Spleen (tissue), 11 donors: Measurements from ENCODE around the gene KANK4. TPM values are rescaled to one million over a fixed set of nuclear protein-coding genes. Genes with fewer than 3 reads are reported as not detected.

Experiments used
- DNase-seq: peaks from one replicate; pipeline ENCODE4 v3.0.0-alpha.2; 2020
- H3K27ac ChIP-seq, 8 donors: fragments of 200-600 bp; sonication (generic) in 7 of 8; 1 replicate in 4 of 8; 2 replicates in 4 of 8; pipeline versions ENCODE4 v1.5.0 to v1.8.0; 2016 to 2021; ENCODE audit warnings: inconsistent platforms in 4 of 8, mild to moderate bottlenecking in 4 of 8, moderate library complexity in 1 of 8
- H3K27me3 ChIP-seq, 7 donors: fragments of 200-600 bp; sonication (generic) in 6 of 7; replicated peaks in 1 of 7; 1 replicate in 4 of 7; 2 replicates in 3 of 7; pipeline versions ENCODE4 v1.5.0 to v1.8.0; 2016 to 2021; ENCODE audit warnings: inconsistent platforms in 3 of 7, mild to moderate bottlenecking in 1 of 7
- H3K36me3 ChIP-seq, 6 donors: fragments of 200-600 bp; sonication (generic) in 5 of 6; 1 replicate in 4 of 6; 2 replicates in 2 of 6; pipeline versions ENCODE4 v1.5.0 to v1.8.0; 2016 to 2021; ENCODE audit warnings: inconsistent platforms in 2 of 6
- H3K4me1 ChIP-seq, 6 donors: fragments of 200-600 bp; sonication (generic) in 5 of 6; 1 replicate in 3 of 6; 2 replicates in 3 of 6; pipeline versions ENCODE4 v1.5.0 to v1.8.0; 2016 to 2021; ENCODE audit warnings: inconsistent platforms in 3 of 6
- H3K4me3 ChIP-seq, 8 donors: fragments of 200-600 bp; sonication (generic) in 7 of 8; 1 replicate in 4 of 8; 2 replicates in 4 of 8; pipeline versions ENCODE4 v1.5.0 to v1.8.0; 2016 to 2021; ENCODE audit warnings: inconsistent platforms in 4 of 8, mild to moderate bottlenecking in 4 of 8, moderate library complexity in 2 of 8
- H3K9me3 ChIP-seq, 8 donors: fragments of 200-600 bp; sonication (generic) in 7 of 8; 1 replicate in 4 of 8; 2 replicates in 4 of 8; pipeline versions ENCODE4 v1.5.0 to v1.8.0; 2016 to 2021; ENCODE audit warnings: inconsistent platforms in 4 of 8
- POLR2A ChIP-seq, 3 donors: fragments of 450-650 bp; IDR thresholded peaks; one replicate each; pipeline ENCODE4 v1.5.1; 2017; ENCODE audit warnings: antibody characterized with exemption in 3 of 3, mild to moderate bottlenecking in 1 of 3
- POLR2AphosphoS5 ChIP-seq, 3 donors: sonication (generic); formaldehyde crosslinking; IDR thresholded peaks; one replicate each; pipeline ENCODE4 v1.5.1; 2017; ENCODE audit warnings: antibody characterized with exemption in 3 of 3
- WGBS, 5 donors: extraction: QIAGEN DNeasy Blood & Tissue Kit in 3 of 5; methylation state at CpG; one replicate each; pipeline versions ENCODE4 v1.1.5 to v1.1.7; 2013 to 2018; 5-methylcytosine and 5-hydroxymethylcytosine counted together
- intact Hi-C: fragments of 100-400 bp; cut with DNase I; formaldehyde crosslinking; loops from one replicate; pipeline ENCODE4 v1.15.0; 2023; ENCODE audit warnings: low total_unique reads
- polyA plus RNA-seq, 3 donors: library from polyadenylated mRNA; stranded (reverse); fragments of 200-250 nt; gene quantifications; one replicate each; pipeline ENCODE4 v1.2.1, GENCODE V29; 2013
- total RNA-seq, 7 donors: library from RNA; depleted of rRNA in 3 of 7; stranded (reverse); fragments of >200 nt in 3 of 7; fragmentation: NEBNext Ultra II Directional in 4 of 7; extraction: Animal tissue kit (Norgen Biotek cat#: 25700) in 4 of 7; gene quantifications; one replicate each; pipeline versions ENCODE4 v1.1.0 to v1.2.1, GENCODE V29; 2016 to 2021
- TF ChIP-seq, protein P1 (sequence below), 11 experiments: fragments of 200-600 bp in 7 of 11; fragments of 450-650 bp in 4 of 11; sonication (generic) in 4 of 11; IDR thresholded peaks in 8 of 11; conservative IDR thresholded peaks in 3 of 11; 1 replicate in 7 of 11; 2 replicates in 4 of 11; pipeline versions ENCODE4 v1.4.0 to v1.8.0; 2016 to 2021; ENCODE audit warnings: antibody characterized with exemption in 11 of 11, inconsistent platforms in 4 of 11, mild to moderate bottlenecking in 1 of 11
- donor health status: healthy with polysubstance abuse.
- donor health status: DM: no; HTN: no; CAD: no; lungs with moderate emphysema.
- donor health status: DM: no; HTN: no; CAD: no.
- donor health status: Bipolar disorder and iron deficiency.
- donor health status: healthy.
- donor health status: DM: no; HTN: no; CAD: no.
- donor health status: DM: yes; HTN: yes; CAD: no.

KANK4 gene
- total and polyA plus RNA-seq, 10 donors: 0.11 to 1.3 (median 0.47) TPM

DNA sequence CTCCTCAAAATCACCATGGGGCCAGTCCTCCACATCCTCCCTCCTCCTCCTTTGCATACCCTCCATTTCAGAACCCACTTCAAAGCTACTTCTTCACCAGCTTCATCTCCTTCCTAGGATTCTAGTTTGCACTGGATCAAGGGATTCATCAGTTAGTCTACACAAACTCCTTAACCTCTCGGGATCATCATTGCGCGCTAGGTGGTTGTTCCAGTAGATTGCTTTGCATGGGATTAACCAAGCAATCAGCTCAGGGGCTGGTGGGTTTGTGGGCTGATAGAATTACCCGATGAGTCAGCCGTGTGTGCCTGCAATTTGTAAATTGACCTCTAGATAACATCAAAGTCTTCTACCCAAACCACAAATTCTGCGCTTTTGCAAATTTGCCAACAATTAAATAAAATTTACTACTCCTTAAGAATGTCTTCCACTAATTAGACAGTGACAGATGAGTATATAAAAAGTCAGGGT lies 7.7 kb downstream of the KANK4 start:
- Histone ChIP-seq H3K4me3 (no peak overlapping the region), H3K36me3 (no peaks in the 10 kb centered on the region), H3K27me3 (peaks cover 0 to 18% (median 0%) of the 10 kb centered on the region in 7 donors), H3K9me3 (no peaks in the 10 kb centered on the region), H3K27ac (no peak overlapping the region), H3K4me1 (no peaks in the 10 kb centered on the region)
- TF ChIP-seq POLR2AphosphoS5 (IDR thresholded peaks at IDR 0.05): no peak
- TF ChIP-seq, protein P1, sequence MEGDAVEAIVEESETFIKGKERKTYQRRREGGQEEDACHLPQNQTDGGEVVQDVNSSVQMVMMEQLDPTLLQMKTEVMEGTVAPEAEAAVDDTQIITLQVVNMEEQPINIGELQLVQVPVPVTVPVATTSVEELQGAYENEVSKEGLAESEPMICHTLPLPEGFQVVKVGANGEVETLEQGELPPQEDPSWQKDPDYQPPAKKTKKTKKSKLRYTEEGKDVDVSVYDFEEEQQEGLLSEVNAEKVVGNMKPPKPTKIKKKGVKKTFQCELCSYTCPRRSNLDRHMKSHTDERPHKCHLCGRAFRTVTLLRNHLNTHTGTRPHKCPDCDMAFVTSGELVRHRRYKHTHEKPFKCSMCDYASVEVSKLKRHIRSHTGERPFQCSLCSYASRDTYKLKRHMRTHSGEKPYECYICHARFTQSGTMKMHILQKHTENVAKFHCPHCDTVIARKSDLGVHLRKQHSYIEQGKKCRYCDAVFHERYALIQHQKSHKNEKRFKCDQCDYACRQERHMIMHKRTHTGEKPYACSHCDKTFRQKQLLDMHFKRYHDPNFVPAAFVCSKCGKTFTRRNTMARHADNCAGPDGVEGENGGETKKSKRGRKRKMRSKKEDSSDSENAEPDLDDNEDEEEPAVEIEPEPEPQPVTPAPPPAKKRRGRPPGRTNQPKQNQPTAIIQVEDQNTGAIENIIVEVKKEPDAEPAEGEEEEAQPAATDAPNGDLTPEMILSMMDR (IDR thresholded peaks at IDR 0.05 in 8 of 11, conservative IDR thresholded peaks at IDR 0.05 in 3 of 11): no peak
- intact Hi-C loops: no loop called here
- WGBS, 5 donors: 67 to 82% (median 77%) methylated on average over 6 of the region's 6 CpGs
- no peak for DNase-seq

DNA sequence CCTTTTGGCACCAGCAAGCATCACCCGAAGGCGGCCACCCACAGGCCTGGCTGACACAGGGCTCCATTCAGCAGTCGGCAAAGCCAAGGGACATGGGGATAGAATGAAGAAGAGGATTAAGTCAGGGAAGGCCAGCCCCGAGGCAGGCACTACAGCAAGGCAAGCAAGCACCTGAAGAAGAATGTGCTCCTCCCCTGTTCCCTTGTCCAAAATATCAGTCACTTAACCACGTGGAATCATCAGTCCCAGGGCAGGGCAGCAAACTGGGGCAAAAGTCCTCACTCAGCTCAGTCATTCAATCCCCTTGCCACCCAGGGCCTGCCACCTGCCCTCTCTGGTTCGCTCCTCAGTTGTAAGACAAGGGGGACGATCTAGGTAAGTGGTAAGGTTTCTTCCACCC lies 9.3 kb downstream of the KANK4 start:
- Histone ChIP-seq H3K4me3 (no peak overlapping the region), H3K27me3 (peaks cover 0 to 18% (median 0%) of the 10 kb centered on the region in 7 donors), H3K36me3 (no peaks in the 10 kb centered on the region), H3K9me3 (no peaks in the 10 kb centered on the region), H3K27ac (no peak overlapping the region), H3K4me1 (no peaks in the 10 kb centered on the region)
- TF ChIP-seq POLR2AphosphoS5 (IDR thresholded peaks at IDR 0.05): no peak
- TF ChIP-seq, protein P1 (IDR thresholded peaks at IDR 0.05 in 8 of 11, conservative IDR thresholded peaks at IDR 0.05 in 3 of 11): no peak
- no peak for TF ChIP-seq POLR2A (IDR thresholded peaks at IDR 0.05)
- DNase-seq: no peak
- intact Hi-C loops: no loop called here
- WGBS, 5 donors: 78 to 96% (median 89%) methylated on average over 7 of the region's 7 CpGs

DNA sequence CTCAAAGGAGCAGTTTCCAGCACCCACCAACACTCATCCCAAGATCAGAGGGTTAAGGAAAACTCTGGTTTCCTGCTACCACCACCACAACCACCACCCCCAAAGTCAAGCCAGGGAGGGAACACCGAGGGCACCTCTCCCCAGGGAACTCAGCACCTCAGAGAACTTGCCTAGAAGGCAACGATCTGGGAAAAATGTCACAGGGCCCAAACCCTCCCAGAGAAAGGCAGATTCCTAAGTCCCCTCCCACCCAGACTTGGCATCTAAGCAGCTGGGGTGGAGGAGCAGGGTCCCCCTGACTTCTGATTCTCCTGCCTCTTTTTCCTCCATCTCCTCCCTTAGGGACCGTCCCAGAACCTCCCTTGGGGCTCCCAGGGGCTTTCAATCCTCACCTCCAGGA lies 10.6 kb downstream of the KANK4 start:
- peaks cover 0 to 18% (median 0%) of the 10 kb centered on the region in 7 donors for H3K27me3 ChIP-seq
- TF ChIP-seq POLR2AphosphoS5 (IDR thresholded peaks at IDR 0.05) (no peak), POLR2A (IDR thresholded peaks at IDR 0.05) (no peak)
- TF ChIP-seq, protein P1 (IDR thresholded peaks at IDR 0.05 in 8 of 11, conservative IDR thresholded peaks at IDR 0.05 in 3 of 11): no peak
- no peaks in the 10 kb centered on the region for H3K9me3 ChIP-seq
- no peak overlapping the region for H3K4me3 ChIP-seq
- no peak for DNase-seq
- H3K27ac ChIP-seq: no peak overlapping the region
- 54 to 68% (median 57%) methylated on average over 3 of the region's 3 CpGs for WGBS, 5 donors
- intact Hi-C loops: no loop called here
- no peaks in the 10 kb centered on the region for H3K4me1 ChIP-seq
- no peaks in the 10 kb centered on the region for H3K36me3 ChIP-seq

DNA sequence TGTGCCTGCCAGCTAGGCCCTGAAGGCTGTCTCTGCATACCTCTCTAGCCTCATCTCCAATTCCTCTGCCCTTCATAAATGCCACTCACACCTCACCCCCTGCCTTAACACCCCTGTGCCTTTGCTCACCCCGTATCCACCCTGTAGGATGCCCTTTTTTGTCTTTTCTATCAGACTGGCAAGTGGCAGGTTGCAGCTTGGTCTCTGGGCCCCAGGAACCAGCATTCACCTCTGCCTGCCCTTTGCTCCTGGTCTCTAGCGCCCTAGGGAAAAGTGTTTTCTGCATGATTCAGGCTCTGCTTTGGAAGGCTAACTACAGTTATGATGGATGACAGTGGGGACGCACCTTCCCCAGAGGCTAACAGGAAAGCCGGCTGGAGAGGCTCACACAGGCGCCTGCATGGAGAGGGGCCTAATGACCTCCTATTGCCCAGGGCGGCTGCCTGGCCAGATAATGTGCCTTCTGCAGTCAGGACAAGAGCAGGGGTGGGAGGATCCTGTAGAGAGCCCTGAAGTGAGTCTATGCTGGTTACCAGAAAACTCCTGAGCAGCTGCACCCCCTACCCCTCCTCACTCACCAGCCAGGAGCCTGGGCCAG lies 11.2 kb downstream of the KANK4 start:
- Histone ChIP-seq H3K27me3 (peaks cover 0 to 18% (median 0%) of the 10 kb centered on the region in 7 donors), H3K27ac (no peak overlapping the region), H3K4me1 (no peaks in the 10 kb centered on the region), H3K9me3 (no peaks in the 10 kb centered on the region), H3K36me3 (no peaks in the 10 kb centered on the region), H3K4me3 (no peak overlapping the region)
- WGBS, 5 donors: 60 to 90% (median 87%) methylated on average over 6 of the region's 6 CpGs
- no peak for DNase-seq
- intact Hi-C loops: no loop called here
- TF ChIP-seq POLR2AphosphoS5 (IDR thresholded peaks at IDR 0.05) (no peak), POLR2A (IDR thresholded peaks at IDR 0.05) (no peak)
- TF ChIP-seq, protein P1 (IDR thresholded peaks at IDR 0.05 in 8 of 11, conservative IDR thresholded peaks at IDR 0.05 in 3 of 11): no peak
